ENCODE data around the gene ABHD11.
"Not testable (repeated sequence)": the region's sequence is repeated elsewhere in the genome, so short reads cannot be mapped to it uniquely, and the experiment has no call there.

ABHD11 gene

DNA sequence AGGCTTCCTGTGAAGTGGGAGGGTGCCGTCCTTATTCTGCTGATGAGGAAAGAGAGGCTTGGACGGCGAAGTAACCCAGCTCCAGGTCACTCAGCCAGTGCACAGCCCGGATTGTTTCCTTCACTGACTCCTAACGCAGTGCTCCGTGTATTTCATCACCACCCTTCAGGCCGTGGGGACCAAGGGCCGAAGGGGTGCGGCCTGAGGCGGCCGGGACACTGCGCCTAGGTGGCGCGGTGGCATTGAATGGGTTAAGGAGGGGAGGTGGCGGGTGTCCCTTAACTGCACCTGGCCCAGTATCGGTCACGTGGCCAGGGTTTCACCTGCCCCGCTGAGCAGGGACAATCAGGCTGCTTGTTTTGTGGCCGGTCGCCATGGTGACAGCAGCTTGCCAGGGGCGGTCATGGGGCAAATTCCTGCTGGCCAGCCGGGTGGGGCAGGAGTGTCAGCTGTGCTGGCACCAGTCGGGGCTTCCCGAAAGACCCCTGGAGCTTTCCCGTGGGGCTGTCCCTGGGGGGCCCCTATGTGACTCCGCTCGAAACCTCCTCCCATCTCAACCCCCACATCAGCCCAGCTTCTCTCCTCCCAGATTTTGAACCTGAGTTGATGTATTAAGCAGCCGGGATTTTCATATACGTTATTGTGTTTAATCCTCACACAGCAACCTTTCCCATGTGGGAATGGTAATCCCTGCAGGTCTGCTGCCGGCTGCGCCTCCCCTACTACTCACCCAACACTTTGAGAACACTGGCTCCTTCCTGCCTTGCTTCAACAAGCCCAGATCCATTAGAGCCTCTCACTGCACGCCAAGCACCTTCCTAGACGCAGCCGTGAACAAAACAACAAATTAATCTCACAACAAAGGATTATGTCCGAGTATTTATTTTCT is 4.4 kb upstream of the ABHD11 start:
- DNase-seq = no peak

DNA sequence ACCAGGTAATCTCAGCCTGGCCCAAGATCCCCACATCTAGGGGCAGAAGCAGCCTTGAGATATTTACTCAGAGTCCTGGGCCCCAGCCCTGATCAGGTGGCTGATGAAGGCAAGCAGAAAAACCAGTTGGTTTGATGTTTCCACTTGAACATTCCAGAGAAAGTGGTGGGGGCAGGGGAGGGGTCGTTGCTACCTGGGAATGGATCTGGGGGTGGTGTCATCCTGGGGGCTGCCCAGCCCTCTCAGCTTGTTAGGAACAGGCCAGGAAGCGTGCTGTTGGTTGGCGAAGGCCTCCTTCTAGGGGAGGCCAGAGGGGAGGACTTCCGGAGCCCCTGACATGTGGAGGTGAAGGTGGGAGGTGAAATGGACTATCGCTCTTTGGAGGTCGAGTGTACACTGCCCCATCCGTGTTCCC is 3.7 kb upstream of the ABHD11 start:
- DNase-seq = no peak

DNA sequence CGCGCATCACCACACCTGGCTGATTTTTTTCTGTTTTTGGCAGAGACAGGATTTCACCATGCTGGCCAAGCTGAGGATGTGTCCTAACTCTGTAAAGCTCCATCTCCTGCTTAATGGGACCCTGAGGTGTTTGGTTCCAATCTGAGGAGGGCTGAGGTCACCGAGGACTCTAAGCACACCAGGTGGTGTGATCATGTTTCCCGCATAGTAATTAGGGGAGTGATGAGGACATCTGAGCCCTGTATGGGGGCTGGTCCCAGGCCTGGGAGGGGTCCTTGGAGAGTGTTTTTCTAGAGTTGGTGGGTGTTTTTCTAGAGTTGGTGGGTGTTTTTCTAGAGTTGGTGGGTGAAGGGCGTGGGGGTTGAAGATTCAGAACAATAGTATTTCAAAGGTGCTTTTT is 3.0 kb upstream of the ABHD11 start:
- DNase-seq = no peak

DNA sequence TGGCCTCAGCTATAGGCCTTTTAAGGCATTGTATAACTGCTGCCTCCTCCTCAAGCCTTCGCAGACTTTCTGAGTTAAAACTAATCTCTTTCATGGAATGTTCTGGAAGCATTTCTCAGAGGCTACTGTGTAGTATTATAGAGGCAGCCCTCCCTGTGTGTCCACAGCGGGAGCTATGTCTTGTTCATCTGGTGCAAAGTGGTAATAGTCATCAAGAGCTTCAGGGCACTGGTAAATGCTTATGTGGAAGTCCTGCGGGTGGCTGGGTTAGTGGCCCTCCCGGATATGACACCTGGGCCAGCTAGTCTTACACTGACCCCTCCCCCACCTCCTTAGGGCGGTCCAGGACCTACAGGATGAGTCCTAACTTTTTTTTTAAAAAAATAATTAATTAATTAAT is 2.2 kb upstream of the ABHD11 start:
- DNase-seq = no peak

DNA sequence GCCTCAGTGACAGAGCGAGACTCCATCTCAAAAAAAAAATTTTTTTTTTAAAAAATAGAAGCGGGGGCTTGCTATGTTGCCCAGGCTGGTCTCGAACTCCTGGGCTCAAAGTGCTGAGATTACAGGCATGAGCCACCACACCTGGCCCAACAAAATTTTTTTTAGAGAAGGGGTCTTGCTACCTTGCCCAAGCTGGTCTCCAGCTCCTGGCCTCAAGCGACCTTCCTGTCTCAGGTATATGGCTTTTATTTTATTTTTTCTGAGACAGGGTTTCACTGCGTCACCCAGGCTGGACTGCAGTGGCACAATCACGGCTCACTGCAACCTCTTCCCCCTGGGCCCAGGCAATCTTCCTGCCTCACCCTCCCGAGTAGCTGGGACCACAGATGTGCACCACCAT is 1.6 kb upstream of the ABHD11 start:
- no peak for DNase-seq

DNA sequence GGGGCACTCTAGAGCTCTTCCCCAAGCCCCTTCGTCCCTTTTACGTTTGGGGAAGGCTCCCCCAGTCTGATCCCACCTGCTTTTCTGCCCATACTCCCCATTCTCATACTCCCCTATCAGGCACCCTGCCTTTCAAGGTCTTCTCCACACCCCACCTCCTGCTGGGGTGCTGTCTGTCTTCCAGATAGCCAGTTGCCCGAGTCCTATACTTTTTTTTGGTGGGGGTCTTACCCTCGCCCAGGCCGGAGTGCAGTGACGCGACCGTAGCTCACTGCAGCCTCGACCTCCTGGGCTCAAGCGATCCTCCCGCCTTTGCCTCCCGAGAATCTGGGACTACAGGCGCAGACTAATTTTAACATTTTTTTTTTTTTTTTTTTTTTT is 775 bp upstream of the ABHD11 start:
- DNase-seq = no peak

DNA sequence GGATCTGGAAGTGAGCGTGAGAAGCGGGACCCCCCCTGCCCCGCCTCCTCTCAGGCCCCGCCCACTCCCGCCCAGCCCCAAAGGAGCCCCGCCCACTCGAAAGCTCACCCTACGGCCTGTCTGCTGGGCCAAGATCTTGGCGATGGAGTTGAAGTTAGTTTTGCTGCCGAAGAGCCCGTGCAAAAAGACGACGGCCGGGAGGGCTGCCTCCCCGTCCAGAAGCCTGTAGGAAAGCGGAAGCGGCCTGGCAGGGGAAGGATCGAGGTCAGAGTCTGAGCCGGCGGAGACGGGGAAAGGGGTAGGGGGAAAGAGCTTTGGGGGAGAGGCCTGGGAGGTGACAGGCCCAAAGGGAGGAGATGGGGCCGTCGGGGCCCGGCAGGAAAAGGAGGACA is 386 bp downstream of the ABHD11 start:
- DNase-seq = peak; percentile 33

DNA sequence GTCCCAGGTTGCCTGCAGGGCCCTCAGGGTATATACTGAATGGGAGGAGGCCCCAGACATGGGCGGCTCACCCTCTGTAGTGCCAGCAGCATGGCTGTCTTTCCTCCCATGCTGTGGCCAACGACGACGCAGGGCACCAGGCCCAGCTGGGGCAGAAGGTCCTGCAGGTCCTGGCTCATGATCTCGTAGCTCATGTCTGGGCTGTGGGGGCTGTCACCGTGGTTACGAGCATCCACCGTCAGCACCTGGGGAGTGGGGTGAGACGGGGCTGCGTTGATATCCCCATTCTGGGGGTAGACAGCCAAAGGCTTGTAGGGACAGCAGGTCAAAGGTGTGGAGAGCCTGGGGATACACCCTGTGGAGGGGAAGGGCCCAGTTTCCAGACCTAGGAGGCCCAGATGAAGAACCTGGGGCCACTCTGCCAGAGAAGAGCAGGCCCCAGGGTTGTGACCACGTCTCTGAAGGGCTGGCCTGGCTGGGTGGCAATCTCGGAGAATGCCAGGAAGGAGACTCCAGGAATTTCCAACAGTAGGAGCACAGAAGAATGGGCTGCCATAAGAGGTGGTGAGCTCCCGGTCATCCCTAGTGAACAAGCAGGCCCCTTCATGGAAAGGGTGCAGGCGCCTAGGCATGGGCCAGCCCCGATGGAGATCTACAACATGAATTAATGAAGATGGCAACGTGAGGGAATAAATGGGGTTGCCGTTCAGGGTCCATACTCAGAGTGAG is 947 bp downstream of the ABHD11 start:
- DNase-seq = no peak

DNA sequence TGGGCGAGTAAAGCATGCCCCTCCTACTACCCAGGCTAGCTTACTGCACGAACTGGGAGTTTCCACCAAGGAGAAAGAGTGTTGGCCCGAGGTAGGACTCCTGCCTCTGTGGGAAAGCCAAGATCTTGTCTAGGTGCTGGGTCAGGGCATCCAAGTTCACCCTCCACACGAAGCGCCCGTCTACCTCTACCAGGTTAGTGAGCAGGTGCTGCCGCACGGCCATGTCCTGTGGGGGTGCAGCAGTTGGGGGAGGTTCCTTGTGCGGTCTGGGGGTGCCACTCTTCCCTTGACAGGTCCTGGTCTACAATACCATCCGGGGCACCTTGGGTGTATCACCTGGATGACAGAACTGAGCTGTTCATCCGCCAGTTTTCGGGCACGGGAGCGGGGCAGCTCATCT is 1.7 kb downstream of the ABHD11 start:
- no peak for DNase-seq

DNA sequence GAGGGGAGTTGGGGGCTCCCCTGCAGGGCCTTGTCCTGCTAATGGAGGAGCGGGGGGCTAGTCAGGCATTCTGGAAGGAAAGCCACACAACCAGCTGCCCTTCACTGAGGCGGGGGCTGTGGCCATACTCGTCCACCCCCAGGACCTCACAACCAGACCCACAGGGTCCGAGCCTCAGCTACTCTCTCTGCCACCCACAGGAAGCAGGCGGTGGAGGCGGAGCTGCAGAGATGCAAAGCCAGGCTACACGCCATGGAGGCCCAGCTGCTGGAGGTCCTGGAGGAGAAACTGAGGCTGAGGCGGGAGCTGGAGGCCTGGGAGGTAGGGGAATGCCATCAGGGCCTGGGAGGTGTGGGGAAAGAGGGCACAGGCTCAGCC is 3.1 kb downstream of the ABHD11 start:
- no peak for DNase-seq

DNA sequence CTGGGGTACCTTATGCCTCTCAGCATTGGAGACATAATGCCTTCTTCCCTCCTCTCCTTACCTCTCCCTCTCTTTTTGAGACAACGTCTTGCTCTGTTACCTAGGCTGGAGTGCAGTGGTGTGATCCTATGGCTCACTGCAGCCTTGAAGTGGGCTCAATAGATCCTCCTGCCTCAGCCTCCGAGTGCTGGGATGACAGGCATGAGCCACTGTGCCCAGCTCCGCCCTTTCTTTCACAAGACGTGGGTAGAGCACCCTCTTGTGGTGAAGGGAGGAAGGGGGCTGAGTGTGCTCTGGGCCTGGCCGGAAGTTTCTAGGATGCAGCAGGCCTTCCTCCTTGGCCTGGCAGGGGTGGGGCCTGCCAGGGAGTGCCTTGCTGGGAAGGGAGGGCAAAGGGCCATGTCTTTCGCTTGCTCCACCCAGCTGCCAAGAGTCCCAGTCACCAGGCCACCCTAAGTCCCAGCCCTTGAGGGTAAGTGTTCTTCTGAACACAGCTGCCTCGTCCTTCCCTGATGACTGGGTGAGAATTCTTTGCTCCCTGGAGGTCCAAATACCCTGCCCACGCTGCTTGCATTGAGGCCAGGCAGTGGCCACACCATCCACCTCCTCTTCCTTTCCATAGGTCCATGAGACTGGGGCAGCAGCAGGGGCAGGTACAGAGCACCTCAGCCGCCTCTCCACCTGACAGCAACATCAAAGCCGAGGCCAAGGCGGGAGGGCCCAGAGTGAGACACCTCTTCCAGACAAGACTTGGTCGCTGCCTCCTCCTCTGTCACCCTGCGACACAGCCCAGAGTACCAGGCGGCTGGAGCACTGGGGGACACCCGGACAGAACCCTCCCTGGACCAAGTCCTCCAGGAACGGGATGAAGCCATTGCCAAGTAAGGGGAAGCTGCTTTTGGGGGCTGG is 3.7 kb downstream of the ABHD11 start:
- peak; percentile 85 for DNase-seq

DNA sequence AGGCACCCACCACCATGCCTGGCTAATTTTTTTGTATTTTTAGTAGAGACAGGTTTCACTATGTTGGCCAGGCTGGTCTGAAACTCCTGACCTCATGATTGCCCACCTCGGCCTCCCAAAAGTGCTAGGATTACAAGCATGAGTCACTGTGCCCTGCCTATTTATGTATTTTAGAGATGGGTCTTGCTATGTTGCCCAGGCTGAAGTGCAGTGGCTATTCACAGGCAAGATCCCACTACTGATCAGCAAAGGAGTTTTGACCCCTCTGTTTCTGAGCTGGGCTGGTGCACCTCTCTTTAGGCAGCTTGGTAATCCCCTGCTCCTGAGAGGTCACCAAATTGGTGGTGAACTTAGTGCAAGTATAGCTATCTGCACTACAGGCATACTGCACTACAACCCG is 6.2 kb downstream of the ABHD11 start:
- no peak for DNase-seq

DNA sequence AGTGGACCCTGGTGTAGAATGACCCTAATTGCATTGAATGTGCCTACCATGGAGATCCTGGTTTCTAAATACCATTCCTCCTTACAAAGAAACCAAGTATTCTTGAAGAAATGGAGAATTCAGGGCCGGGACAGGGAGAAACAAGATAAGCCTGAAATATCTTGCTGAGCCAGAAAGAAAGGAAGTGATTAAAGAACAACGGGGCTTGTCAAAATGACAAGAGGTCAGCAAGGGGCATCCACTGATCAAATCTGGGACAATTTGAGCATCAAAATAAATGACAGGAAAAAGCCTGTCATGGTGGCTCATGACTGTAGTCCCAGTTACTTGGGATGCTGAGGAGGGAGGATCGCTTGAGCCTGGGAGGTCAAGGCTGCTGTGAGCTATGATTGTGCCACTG is 8.1 kb downstream of the ABHD11 start:
- no peak for DNase-seq

DNA sequence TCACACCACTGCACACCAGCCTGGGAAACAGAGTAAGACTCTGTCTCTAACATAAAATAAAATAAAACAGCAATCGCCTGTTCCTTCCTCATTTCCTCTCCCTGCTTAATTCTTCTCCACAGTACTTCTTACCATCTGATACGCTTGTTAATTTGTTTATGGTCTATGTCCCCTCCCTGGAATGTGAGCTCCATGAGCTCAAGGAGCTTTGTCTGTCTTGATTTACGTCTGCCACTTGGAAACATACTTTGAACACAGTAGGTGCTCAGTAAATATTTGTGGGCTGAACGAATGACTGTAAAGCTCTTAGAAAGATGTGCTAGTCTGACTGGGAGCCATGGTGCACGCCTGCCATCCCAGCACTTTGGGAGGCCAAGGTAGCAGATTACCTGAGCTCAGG is 10.1 kb downstream of the ABHD11 start:
- no peak for DNase-seq

DNA sequence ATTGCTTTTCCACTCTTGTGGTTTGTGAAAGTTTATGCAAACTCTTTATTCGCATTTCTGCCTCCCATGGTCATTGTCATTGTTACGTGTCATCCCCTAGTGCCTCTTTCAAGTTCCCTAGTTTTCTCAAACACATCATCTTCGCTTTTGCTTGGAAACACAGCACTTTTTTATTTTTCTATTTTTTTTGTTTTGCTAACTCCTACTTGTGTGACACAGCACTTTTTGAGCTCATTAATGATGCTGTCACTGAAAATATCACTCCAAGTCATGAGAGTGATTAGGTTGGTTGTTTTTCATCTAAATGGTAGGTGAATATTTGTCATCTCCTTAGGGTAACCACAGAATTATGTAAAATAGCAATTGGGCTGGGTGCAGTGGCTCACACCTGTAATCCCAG is 10.7 kb downstream of the ABHD11 start:
- no peak for DNase-seq

DNA sequence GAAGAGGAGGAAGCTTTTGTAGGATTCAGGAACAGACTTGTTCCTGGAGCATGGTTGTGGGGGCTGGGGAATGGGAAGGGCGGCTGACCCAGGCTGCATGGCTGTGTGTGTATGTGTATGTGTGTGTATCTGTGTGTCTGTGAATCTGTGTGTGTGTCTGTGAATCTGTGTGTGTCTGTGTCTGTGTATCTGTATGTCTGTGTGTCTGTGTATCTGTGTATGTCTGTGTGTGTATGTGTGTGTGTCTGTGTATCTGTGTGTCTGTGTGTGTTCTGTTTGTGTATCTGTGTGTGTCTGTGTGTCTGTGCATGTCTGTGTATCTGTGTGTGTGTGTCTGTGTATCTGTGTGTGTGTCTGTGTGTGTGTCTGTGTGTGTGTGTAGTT is 12.5 kb downstream of the ABHD11 start:
- DNase-seq = no peak

DNA sequence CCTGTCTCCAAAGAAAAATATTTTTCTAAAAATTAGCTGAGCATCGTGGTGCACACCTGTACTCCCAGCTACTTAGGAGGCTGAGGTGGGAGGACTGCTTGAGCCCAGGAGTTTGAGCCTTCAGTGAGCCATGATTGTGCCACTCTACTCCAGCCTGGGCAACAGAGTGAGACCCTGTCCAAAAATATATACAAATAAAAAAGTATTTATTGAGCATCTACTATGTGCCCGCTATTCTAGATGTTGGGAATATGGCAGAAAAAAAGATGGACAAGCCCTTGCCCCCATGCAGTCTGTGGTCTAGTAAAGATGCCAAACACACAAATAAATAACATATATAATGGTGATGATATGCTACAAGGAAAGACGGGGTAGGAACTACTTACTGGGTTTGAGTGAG is 14.8 kb downstream of the ABHD11 start:
- DNase-seq = no peak

DNA sequence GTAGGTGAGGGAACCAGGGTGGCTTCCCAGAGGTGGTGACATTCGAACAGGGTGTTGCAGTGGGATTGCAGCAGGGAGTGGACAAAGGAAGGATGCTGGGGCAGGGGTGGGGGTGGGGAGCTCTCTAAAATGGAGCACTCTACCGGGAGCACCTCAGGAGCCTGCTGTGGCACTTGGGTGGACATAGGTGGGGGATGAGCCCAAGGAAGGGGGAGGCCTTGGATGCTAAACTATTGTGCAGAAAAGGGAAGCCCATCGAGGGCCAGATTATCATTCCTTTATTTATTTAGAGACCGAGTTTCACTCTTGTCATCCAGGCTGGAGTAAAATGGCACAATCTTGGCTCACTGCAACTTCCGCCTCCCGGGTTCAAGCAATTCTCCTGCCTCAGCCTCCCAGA is 15.8 kb downstream of the ABHD11 start:
- DNase-seq = no peak

DNA sequence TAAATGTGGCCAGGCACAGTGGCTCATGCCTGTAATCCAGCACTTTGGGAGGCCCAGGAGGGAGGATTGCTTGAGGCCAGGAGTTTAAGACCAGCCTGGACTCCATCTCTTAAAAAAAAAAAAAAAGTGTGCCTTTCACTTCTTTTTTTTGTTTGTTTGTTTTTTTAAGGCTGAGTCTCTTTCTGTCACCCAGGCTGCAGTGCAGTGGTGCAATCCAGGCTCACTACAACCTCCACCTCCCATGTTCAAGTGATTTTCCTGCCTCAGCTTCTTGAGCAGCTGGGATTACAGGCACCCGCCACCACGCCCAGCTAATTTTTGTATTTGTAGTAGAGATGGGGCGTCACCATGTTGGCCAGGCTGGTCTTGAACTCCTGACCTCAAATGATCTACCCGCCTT is 16.4 kb downstream of the ABHD11 start:
- not testable (repeated sequence) for DNase-seq

DNA sequence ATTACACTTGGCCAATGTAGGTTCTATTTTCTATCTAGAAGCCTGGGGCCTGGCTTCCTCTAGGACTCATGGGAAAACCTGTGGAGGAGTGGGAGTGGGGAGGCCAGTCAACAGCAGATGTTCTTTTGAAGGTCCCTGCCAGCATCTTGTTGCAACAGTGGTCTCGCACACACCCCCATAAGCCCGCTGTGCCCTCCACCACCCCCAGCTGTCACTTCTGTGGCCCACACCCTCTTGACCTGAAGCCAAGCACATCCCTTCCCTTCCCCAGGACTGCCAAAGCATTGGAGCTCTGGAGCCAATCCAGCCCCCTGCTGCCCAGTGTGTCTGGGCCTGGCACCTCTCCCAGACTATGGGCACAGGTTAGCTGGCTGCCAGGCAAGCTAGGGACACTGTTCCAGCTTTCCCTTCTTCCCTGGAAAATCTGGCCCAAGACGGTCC is 17.2 kb downstream of the ABHD11 start:
- no peak for DNase-seq

DNA sequence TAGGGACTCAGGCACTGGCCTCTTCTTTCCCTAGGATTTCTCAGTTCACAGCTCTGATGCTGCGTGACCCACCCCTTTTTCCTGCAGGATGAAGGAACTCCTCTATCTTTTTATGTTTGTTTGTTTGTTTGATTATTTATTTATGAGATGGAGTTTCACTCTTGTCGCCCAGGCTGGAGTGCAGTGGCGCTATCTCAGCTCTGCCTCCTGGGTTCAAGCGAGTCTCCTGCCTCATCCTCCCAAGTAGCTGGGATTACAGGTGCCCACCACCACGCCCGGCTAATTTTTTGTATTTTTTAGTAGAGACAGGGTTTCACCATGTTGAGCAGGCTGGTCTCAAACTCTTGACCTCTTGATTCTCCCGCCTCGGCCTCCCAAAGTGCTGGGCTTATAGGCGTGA is 18.2 kb downstream of the ABHD11 start:
- DNase-seq = not testable (repeated sequence)

DNA sequence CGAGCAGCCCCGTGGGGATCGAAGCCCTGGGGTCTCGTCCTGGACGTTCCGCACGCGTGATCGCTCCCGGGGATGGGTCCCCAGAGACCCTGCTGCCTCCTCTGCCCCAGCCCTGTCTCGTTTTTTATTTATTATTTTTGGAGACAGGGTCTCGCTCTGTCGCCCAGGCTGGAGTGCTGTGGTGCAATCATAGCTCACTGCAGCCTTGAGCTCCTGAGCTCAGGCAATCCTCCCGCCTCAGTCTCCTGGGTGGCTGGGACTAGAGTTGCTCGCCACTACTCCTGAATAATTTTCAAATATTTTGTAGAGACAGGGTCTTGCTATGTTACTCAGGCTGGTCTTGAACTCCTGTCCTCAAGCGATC is 18.8 kb downstream of the ABHD11 start:
- no peak for DNase-seq

Measured in KG1 (cell line).